Measurements from ENCODE around the gene GDE1. TPM values are rescaled to one million over a fixed set of nuclear protein-coding genes. Genes with fewer than 3 reads are reported as not detected.

Gene GDE1
- total RNA-seq, 2 donors from 2014 or later, result 49.9 to 56.5 TPM

DNA sequence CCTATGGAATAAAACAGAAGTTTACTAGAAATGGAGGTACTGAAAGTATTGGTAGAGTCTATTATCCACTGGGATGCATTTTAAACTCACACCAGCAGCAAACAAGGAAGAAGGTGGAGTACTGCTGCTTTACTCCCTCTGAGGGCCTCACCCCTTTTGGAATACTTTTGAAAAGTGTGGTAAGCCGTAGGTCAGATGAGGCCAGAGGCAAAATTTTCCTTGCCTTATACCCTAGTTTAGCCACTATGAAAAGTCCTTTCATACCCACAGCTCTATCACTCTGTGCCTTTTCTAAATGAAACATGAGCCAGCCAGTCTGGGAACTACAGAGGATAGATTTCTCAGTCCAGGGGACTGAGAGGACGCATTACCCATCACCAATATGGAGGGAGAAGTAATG is 14.0 kb downstream of the GDE1 start:
- H3K27me3 Mint-ChIP-seq (ENCODE audit: insufficient read depth), result no peaks in the 10 kb centered on the region
- H3K9me3 Mint-ChIP-seq, result no peaks in the 10 kb centered on the region
- no peaks in the 10 kb centered on the region for H3K9me3 ChIP-seq (ENCODE audit: control insufficient read depth, low read length)
- H3K36me3 ChIP-seq (ENCODE audit: control insufficient read depth, insufficient read depth, low read length), result peaks cover 90% of the 10 kb centered on the region
- no peaks in the 10 kb centered on the region for H3K27me3 ChIP-seq (ENCODE audit: control insufficient read depth, insufficient read depth, low read length, poor library complexity, severe bottlenecking)
- no peaks in the 10 kb centered on the region for H3K4me1 Mint-ChIP-seq
- no peak overlapping the region for H3K4me3 Mint-ChIP-seq
- WGBS, 2 experiments (ENCODE audit: insufficient coverage in 1 of 2, insufficient read length in 1 of 2), result 97 to 100% methylated on average over 1 to 2 of the region's 2 CpGs
- no peaks in the 10 kb centered on the region for H3K4me1 ChIP-seq (ENCODE audit: control insufficient read depth, insufficient read depth, low read length)
- TF ChIP-seq CTCF (conservative IDR thresholded peaks at IDR 0.05), result no peak
- no peak overlapping the region for H3K27ac ChIP-seq (ENCODE audit: low read depth, low read length)
- peaks cover 78% of the 10 kb centered on the region for H3K36me3 Mint-ChIP-seq (ENCODE audit: low read depth)
- no peak overlapping the region for H3K9ac ChIP-seq (ENCODE audit: extremely low read depth, low read length, poor library complexity, severe bottlenecking)
- no peak overlapping the region for H3K27ac Mint-ChIP-seq
- no peak for DNase-seq
- H3K4me3 ChIP-seq (ENCODE audit: low read length), result no peak overlapping the region

- no peak overlapping the region for H3K9ac ChIP-seq (ENCODE audit: extremely low read depth, low read length, poor library complexity, severe bottlenecking)
- Mint-ChIP-seq H3K4me3 (no peak overlapping the region), H3K27me3 (ENCODE audit: insufficient read depth) (no peaks in the 10 kb centered on the region), H3K27ac (no peak overlapping the region), H3K36me3 (ENCODE audit: low read depth) (peaks cover 76% of the 10 kb centered on the region), H3K9me3 (no peaks in the 10 kb centered on the region), H3K4me1 (no peaks in the 10 kb centered on the region)
- WGBS, 2 experiments (ENCODE audit: insufficient coverage in 1 of 2, insufficient read length in 1 of 2), result 99 to 100% methylated on average over 3 of the region's 4 CpGs
- TF ChIP-seq CTCF (conservative IDR thresholded peaks at IDR 0.05), result no peak
- H3K36me3 ChIP-seq (ENCODE audit: control insufficient read depth, insufficient read depth, low read length), result peaks cover 89% of the 10 kb centered on the region
- no peak overlapping the region for H3K27ac ChIP-seq (ENCODE audit: low read depth, low read length)
- no peak overlapping the region for H3K4me3 ChIP-seq (ENCODE audit: low read length)
- DNase-seq, result no peak
- H3K4me1 ChIP-seq (ENCODE audit: control insufficient read depth, insufficient read depth, low read length), result no peaks in the 10 kb centered on the region
- H3K9me3 ChIP-seq (ENCODE audit: control insufficient read depth, low read length), result no peaks in the 10 kb centered on the region
- no peaks in the 10 kb centered on the region for H3K27me3 ChIP-seq (ENCODE audit: control insufficient read depth, insufficient read depth, low read length, poor library complexity, severe bottlenecking)
Observed at GRCh38 chr16:19506965-19507364, 14.9 kb downstream of the GDE1 start.

DNA sequence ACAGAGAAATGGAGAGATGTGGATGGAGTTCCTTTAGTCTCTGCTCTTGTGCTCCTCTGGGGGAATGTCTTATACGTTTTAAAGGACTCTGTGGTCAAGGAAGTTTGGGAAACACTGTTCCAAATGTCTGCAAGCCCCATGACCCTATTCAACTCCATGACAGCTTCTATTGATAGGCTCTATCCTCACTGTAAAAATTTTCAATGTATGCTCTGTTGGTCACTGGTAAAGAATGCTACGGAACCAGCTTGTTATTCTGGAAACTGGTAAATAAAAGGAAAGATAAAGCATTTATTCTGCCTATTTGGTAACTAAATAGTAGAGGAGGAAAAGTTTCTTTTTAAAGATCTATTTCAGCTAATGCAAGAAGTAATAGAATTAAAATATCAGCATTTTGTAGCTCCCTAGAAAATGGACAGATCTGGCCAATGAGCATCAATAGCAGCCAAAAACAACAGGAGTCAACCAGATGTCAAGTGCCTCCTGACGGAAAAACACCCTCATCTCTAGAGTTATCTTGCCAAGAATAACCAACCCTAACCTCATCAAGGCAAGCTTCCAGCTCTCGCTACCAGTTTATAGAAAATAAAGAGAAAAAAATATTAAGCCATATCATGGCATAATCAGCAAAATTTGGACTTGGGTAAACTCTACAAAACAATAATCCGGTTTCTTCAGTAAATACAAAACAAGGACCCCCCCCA is 16.1 kb downstream of the GDE1 start:
- Histone ChIP-seq H3K27ac (ENCODE audit: low read depth, low read length) (no peak overlapping the region), H3K4me1 (ENCODE audit: control insufficient read depth, insufficient read depth, low read length) (no peaks in the 10 kb centered on the region), H3K9ac (ENCODE audit: extremely low read depth, low read length, poor library complexity, severe bottlenecking) (no peak overlapping the region), H3K9me3 (ENCODE audit: control insufficient read depth, low read length) (no peaks in the 10 kb centered on the region), H3K4me3 (ENCODE audit: low read length) (no peak overlapping the region), H3K36me3 (ENCODE audit: control insufficient read depth, insufficient read depth, low read length) (peaks cover 89% of the 10 kb centered on the region), H3K27me3 (ENCODE audit: control insufficient read depth, insufficient read depth, low read length, poor library complexity, severe bottlenecking) (no peaks in the 10 kb centered on the region)
- TF ChIP-seq CTCF (conservative IDR thresholded peaks at IDR 0.05), result no peak
- DNase-seq, result no peak
- Mint-ChIP-seq H3K9me3 (no peaks in the 10 kb centered on the region), H3K4me1 (no peaks in the 10 kb centered on the region), H3K27ac (peak overlapping the region; percentile 41), H3K4me3 (no peak overlapping the region), H3K36me3 (ENCODE audit: low read depth) (peaks cover 75% of the 10 kb centered on the region), H3K27me3 (ENCODE audit: insufficient read depth) (no peaks in the 10 kb centered on the region)
- 83 to 96% methylated on average over 2 to 5 of the region's 5 CpGs for WGBS, 2 experiments (ENCODE audit: insufficient coverage in 1 of 2, insufficient read length in 1 of 2)
